Hepatocyte (in vitro differentiated cells): ENCODE measurements around the gene THTPA.

Experiments used
- EZH2 ChIP-seq: fragments of 200-600 bp; sonication (generic); IDR thresholded peaks from 2 replicates; pipeline ENCODE4 v1.6.1; 2016; ENCODE audit warnings: antibody characterized with exemption, mild to moderate bottlenecking, borderline replicate concordance
- TF ChIP-seq, protein P1 (sequence below): fragments of 200-600 bp; sonication (generic); IDR thresholded peaks from 2 replicates; pipeline ENCODE4 v1.5.1; 2016; ENCODE audit warnings: antibody characterized with exemption, mild to moderate bottlenecking; ENCODE audit not compliant: poor library complexity

GRCh38 chr14:23537351-23538049, 18.6 kb upstream of the THTPA start:
- TF ChIP-seq, protein P1, sequence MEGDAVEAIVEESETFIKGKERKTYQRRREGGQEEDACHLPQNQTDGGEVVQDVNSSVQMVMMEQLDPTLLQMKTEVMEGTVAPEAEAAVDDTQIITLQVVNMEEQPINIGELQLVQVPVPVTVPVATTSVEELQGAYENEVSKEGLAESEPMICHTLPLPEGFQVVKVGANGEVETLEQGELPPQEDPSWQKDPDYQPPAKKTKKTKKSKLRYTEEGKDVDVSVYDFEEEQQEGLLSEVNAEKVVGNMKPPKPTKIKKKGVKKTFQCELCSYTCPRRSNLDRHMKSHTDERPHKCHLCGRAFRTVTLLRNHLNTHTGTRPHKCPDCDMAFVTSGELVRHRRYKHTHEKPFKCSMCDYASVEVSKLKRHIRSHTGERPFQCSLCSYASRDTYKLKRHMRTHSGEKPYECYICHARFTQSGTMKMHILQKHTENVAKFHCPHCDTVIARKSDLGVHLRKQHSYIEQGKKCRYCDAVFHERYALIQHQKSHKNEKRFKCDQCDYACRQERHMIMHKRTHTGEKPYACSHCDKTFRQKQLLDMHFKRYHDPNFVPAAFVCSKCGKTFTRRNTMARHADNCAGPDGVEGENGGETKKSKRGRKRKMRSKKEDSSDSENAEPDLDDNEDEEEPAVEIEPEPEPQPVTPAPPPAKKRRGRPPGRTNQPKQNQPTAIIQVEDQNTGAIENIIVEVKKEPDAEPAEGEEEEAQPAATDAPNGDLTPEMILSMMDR, result no peak
- TF ChIP-seq EZH2, result no peak
